22Rv1 (cell line): Measurements from ENCODE around the gene TRIO.

Experiments
- ZFX ChIP-seq: fragments of 450-650 bp; IDR thresholded peaks from 2 replicates; pipeline ENCODE4 v1.6.1; 2017; ENCODE audit warnings: antibody characterized with exemption, borderline replicate concordance
- TF ChIP-seq, protein P1 (sequence below): fragments of 450-650 bp; IDR thresholded peaks from 2 replicates; pipeline ENCODE4 v1.5.1; 2017; ENCODE audit warnings: mild to moderate bottlenecking

DNA sequence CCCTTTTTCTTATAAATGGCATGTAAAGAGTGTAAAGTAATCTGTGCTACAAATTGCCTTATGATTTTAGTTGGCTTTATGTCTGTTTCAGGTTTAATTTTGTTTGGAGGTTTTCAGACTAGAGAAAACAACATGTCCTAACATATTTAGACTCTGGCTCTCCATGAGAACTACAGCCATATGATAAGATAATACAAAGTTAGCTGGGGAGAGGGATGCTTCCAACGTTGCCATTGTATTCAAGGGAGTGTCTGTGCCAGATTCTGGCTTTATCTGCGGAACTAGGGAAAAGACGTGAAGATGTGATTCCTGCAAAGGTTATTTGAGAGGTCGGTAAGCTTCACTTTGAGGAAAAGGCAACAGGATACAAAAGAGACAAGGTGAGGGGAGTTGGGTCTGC is 298.5 kb downstream of the TRIO start:
- TF ChIP-seq, protein P1, sequence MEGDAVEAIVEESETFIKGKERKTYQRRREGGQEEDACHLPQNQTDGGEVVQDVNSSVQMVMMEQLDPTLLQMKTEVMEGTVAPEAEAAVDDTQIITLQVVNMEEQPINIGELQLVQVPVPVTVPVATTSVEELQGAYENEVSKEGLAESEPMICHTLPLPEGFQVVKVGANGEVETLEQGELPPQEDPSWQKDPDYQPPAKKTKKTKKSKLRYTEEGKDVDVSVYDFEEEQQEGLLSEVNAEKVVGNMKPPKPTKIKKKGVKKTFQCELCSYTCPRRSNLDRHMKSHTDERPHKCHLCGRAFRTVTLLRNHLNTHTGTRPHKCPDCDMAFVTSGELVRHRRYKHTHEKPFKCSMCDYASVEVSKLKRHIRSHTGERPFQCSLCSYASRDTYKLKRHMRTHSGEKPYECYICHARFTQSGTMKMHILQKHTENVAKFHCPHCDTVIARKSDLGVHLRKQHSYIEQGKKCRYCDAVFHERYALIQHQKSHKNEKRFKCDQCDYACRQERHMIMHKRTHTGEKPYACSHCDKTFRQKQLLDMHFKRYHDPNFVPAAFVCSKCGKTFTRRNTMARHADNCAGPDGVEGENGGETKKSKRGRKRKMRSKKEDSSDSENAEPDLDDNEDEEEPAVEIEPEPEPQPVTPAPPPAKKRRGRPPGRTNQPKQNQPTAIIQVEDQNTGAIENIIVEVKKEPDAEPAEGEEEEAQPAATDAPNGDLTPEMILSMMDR = no peak
- TF ChIP-seq ZFX = no peak
